K562 (cell line): Measurements from ENCODE around the gene EPHB4. TPM values are rescaled to one million over a fixed set of nuclear protein-coding genes. Genes with fewer than 3 reads are reported as not detected.

ENCODE experiments used
- KAT7 ChIP-seq: sonication (generic); formaldehyde crosslinking; IDR thresholded peaks from 2 replicates; pipeline ENCODE4 v1.8.0; 2022; ENCODE audit warnings: missing genetic modification reagents, mild to moderate bottlenecking, borderline replicate concordance
- MBD2 ChIP-seq: sonication (generic); IDR thresholded peaks from 2 replicates; pipeline ENCODE4 v1.6.1; 2016; ENCODE audit warnings: low read depth, borderline replicate concordance
- RAD51 ChIP-seq: fragments of 450-650 bp; IDR thresholded peaks from 2 replicates; pipeline ENCODE4 v1.7.1; 2016; ENCODE audit warnings: low read depth, mild to moderate bottlenecking, borderline replicate concordance
- RHOXF2B ChIP-seq: fragments of 250-450 bp; sonication (Bioruptor Pico); conservative IDR thresholded peaks from 2 replicates; pipeline ENCODE4 v1.5.1; 2021
- RREB1 ChIP-seq: fragments of 250-450 bp; sonication (Bioruptor Pico); IDR thresholded peaks from 2 replicates; pipeline ENCODE4 v1.4.0; 2020
- TAF9B ChIP-seq: fragments of 450-650 bp; IDR thresholded peaks from 2 replicates; pipeline ENCODE4 v1.6.1; 2018; ENCODE audit warnings: mild to moderate bottlenecking; ENCODE audit not compliant: partially characterized antibody
- TOE1 ChIP-seq, 2 experiments: fragments of 450-650 bp in 1 of 2; sonication (generic) in 1 of 2; formaldehyde crosslinking in 1 of 2; IDR thresholded peaks; 2 replicates each; pipeline versions ENCODE4 v1.7.1 to v1.8.0; 2016 to 2022; ENCODE audit warnings: borderline replicate concordance in 2 of 2, mild to moderate bottlenecking in 2 of 2, antibody characterized with exemption in 1 of 2, inconsistent platforms in 1 of 2, low read depth in 1 of 2, missing genetic modification reagents in 1 of 2, moderate library complexity in 1 of 2
- YY1 ChIP-seq, 3 experiments: IDR thresholded peaks; 2 replicates each; pipeline ENCODE4 v1.6.1; 2011; ENCODE audit warnings: low read length in 2 of 3, mild to moderate bottlenecking in 2 of 3, moderate library complexity in 2 of 3, borderline replicate concordance in 1 of 3, control low read depth in 1 of 3, low read depth in 1 of 3; ENCODE audit not compliant: insufficient read depth in 3 of 3, insufficient replicate concordance in 2 of 3, control insufficient read depth in 1 of 3, insufficient read length in 1 of 3; ENCODE audit errors: extremely low read depth in 1 of 3
- ZKSCAN1 ChIP-seq: fragments of 150-350 bp; IDR thresholded peaks from 2 replicates; pipeline ENCODE4 v1.6.1; 2016; ENCODE audit warnings: low read depth, low read length
- ZNF175 ChIP-seq: fragments of 200-800 bp; sonication (Bioruptor generic); IDR thresholded peaks from 2 replicates; pipeline ENCODE4 v1.6.1; 2016; ENCODE audit warnings: low read depth, mild to moderate bottlenecking, missing genetic modification characterization, missing compliant biosample characterization
- ZNF347 ChIP-seq: fragments of 450-650 bp; formaldehyde crosslinking; IDR thresholded peaks from 2 replicates; pipeline ENCODE4 v1.4.0; 2020; ENCODE audit warnings: low read depth, mild to moderate bottlenecking, moderate library complexity
- polyA plus RNA-seq, 8 experiments: library from polyadenylated mRNA; depleted of rRNA in 4 of 8; stranded (reverse) in 5 of 8; unstranded in 3 of 8; fragments of >200 nt; fragmentation: Nextera tagmentation in 2 of 8; fragmentation: Illumina TruSeq in 1 of 8; extraction: Ambion mirVana in 2 of 8; extraction: Trizol in 1 of 8; gene quantifications; 2 replicates each; pipeline versions ENCODE4 v1.2.1 to v1.2.3, GENCODE V29; 2011 to 2014; ENCODE audit warnings: inconsistent platforms in 1 of 8, missing spikeins in 1 of 8
- total RNA-seq, 7 experiments: library from RNA; depleted of rRNA in 6 of 7; stranded (reverse); fragments of >200 nt in 6 of 7; fragmentation: Illumina TruSeq in 2 of 7; extraction: Trizol in 2 of 7; gene quantifications; 2 replicates each; pipeline versions ENCODE4 v1.2.1 to v1.2.3, GENCODE V29; 2011 to 2021; ENCODE audit warnings: low replicate concordance in 1 of 7
- TF ChIP-seq, protein P1 (sequence below), 2 experiments: IDR thresholded peaks in 1 of 2; conservative IDR thresholded peaks in 1 of 2; 2 replicates each; pipeline ENCODE4 v1.6.1; 2016; ENCODE audit warnings: low read depth in 2 of 2, mild to moderate bottlenecking in 1 of 2, missing compliant biosample characterization in 1 of 2, missing genetic modification characterization in 1 of 2, moderate library complexity in 1 of 2
- TF ChIP-seq, protein P2 (sequence below): fragments of 450-650 bp; IDR thresholded peaks from 2 replicates; pipeline ENCODE4 v1.6.1; 2017; ENCODE audit warnings: antibody characterized with exemption

The EPHB4 gene
- total and polyA plus RNA-seq, 9 of the 15 experiments (the other 6 are each of a cell fraction or from before 2014, with no cell fraction given), result 1.2 to 82.1 (median 37.9) TPM

DNA sequence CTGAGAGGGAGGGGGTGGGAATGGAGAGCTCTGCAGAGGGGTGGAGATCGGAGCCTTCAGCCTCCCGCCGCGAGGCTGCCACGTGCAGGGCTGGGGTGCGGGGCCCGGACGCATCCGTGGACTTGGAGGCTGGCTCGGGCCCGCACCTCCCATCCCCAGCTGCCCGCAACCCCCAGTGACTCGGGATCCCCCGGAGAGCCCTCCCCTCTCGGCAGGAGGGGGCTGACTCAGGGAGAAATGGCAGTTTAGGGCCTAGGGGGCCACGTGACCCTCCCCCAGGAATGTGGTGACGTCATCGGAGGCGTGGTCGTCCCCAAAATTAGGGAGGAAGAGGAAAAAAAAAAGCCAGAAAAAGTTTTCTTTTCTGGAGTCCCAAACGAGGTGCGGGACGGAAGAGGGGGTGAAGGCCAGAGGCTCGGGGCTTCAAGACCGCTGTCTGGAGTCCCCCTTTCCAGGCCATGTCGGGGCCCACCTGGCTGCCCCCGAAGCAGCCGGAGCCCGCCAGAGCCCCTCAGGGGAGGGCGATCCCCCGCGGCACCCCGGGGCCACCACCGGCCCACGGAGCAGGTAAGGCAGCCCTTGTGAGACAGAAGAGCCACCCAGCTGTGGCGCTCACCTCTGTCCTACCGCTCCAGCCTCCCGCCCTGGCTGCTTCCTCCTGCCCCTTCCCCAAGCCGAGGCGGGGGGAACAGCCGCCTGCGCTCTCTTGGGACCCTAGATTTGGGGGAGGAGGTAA, 39.9 kb upstream of the EPHB4 start, which contains the start of gene TRIP6 (continued):
- TF ChIP-seq ZKSCAN1, result no peak
- 0 out of 2 replicates have a peak, but pooled peaks have one; percentile 32 for TF ChIP-seq RREB1 (CRISPR knock-in tag)
- TF ChIP-seq, protein P1, sequence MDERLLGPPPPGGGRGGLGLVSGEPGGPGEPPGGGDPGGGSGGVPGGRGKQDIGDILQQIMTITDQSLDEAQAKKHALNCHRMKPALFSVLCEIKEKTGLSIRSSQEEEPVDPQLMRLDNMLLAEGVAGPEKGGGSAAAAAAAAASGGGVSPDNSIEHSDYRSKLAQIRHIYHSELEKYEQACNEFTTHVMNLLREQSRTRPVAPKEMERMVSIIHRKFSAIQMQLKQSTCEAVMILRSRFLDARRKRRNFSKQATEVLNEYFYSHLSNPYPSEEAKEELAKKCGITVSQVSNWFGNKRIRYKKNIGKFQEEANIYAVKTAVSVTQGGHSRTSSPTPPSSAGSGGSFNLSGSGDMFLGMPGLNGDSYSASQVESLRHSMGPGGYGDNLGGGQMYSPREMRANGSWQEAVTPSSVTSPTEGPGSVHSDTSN (CRISPR knock-in tag; IDR thresholded peaks at IDR 0.05; ENCODE audit: low read depth), result no peak
- TF ChIP-seq, protein P1 (tag; conservative IDR thresholded peaks at IDR 0.05; ENCODE audit: low read depth), result no peak
- 0 out of 2 replicates have a peak, but pooled peaks have one; percentile 17 for TF ChIP-seq RHOXF2B
- peak; percentile 98 for TF ChIP-seq RAD51
- TF ChIP-seq ZNF347 (CRISPR knock-in tag), result no peak
- peak; percentile 83 for TF ChIP-seq TAF9B
- 0 out of 2 replicates have a peak, but pooled peaks have one; percentile 21 for TF ChIP-seq KAT7 (CRISPR knock-in tag)
- TF ChIP-seq, protein P2, sequence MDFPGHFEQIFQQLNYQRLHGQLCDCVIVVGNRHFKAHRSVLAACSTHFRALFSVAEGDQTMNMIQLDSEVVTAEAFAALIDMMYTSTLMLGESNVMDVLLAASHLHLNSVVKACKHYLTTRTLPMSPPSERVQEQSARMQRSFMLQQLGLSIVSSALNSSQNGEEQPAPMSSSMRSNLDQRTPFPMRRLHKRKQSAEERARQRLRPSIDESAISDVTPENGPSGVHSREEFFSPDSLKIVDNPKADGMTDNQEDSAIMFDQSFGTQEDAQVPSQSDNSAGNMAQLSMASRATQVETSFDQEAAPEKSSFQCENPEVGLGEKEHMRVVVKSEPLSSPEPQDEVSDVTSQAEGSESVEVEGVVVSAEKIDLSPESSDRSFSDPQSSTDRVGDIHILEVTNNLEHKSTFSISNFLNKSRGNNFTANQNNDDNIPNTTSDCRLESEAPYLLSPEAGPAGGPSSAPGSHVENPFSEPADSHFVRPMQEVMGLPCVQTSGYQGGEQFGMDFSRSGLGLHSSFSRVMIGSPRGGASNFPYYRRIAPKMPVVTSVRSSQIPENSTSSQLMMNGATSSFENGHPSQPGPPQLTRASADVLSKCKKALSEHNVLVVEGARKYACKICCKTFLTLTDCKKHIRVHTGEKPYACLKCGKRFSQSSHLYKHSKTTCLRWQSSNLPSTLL, result peak; percentile 59; the same call in 1 of the 2 replicates
- TF ChIP-seq ZNF175 (CRISPR knock-in tag), result peak; percentile 77
- peak in 1 of 3 experiments; percentile 82 for TF ChIP-seq YY1 (IDR thresholded peaks at IDR 0.05; ENCODE audit: borderline replicate concordance in 1 of 3, control insufficient read depth in 1 of 3, extremely low read depth in 1 of 3, insufficient read depth in 3 of 3, insufficient read length in 1 of 3, insufficient replicate concordance in 2 of 3, low read depth in 1 of 3, low read length in 2 of 3)
- peak; percentile 26; the same call in 1 of the 2 replicates for TF ChIP-seq MBD2
- TF ChIP-seq TOE1 (IDR thresholded peaks at IDR 0.05; ENCODE audit: borderline replicate concordance), result peak; percentile 94
- TF ChIP-seq TOE1 (CRISPR knock-in tag; IDR thresholded peaks at IDR 0.05; ENCODE audit: borderline replicate concordance, low read depth), result no peak
